Measurements from ENCODE around the gene STIL. TPM values are rescaled to one million over a fixed set of nuclear protein-coding genes. Genes with fewer than 3 reads are reported as not detected.

The STIL gene
- total and polyA plus RNA-seq, 4 donors: 0.26 to 20.5 (median 0.75) TPM

- 33% methylated on average over 9 of the region's 9 CpGs for WGBS
- Histone ChIP-seq H3K27me3 (ENCODE audit: control insufficient read depth in 4 of 4, insufficient read depth in 4 of 4, low read length in 3 of 4) (peaks cover 0 to 16% (median 6%) of the 10 kb centered on the region in 4 donors), H3K4me3 (ENCODE audit: low read depth in 1 of 3, low read length in 3 of 3) (no peak overlapping the region), H3K9me3 (ENCODE audit: control insufficient read depth in 4 of 4, low read length in 3 of 4) (no peaks in the 10 kb centered on the region), H3K9ac (ENCODE audit: low read depth in 1 of 2, low read length in 2 of 2) (no peak overlapping the region), H3K27ac (ENCODE audit: low read depth in 1 of 2, low read length in 2 of 2) (no peak overlapping the region), H3K36me3 (ENCODE audit: control insufficient read depth in 4 of 4, insufficient read depth in 3 of 4, low read depth in 1 of 4, low read length in 3 of 4) (no peaks in the 10 kb centered on the region), H3K4me1 (ENCODE audit: control insufficient read depth in 4 of 4, insufficient read depth in 4 of 4, low read length in 3 of 4) (peaks cover 0 to 6% (median 4%) of the 10 kb centered on the region in 4 donors)
- no peak for TF ChIP-seq MAX (IDR thresholded peaks at IDR 0.05)
- TF ChIP-seq ZBTB33 (IDR thresholded peaks at IDR 0.05): no peak
- TF ChIP-seq GABPA (IDR thresholded peaks at IDR 0.05 in 1 of 2, conservative IDR thresholded peaks at IDR 0.05 in 1 of 2): no peak
- no peak for TF ChIP-seq JUND (IDR thresholded peaks at IDR 0.05)
- TF ChIP-seq SP1 (IDR thresholded peaks at IDR 0.05): no peak
- no peak for TF ChIP-seq ATF3 (IDR thresholded peaks at IDR 0.05)
- no peak for TF ChIP-seq EGR1 (IDR thresholded peaks at IDR 0.05; ENCODE audit: low read depth in 2 of 2)
- TF ChIP-seq RAD21 (IDR thresholded peaks at IDR 0.05): no peak
- TF ChIP-seq TAF1 (conservative IDR thresholded peaks at IDR 0.05): no peak
- TF ChIP-seq HNF4A (conservative IDR thresholded peaks at IDR 0.05): no peak
- DNase-seq (ENCODE audit: low spot score): peak; percentile 32
Measured at GRCh38 chr1:47223921-47224675, 89.8 kb downstream of the STIL start.

GRCh38 chr1:47223174-47223920, 90.6 kb downstream of the STIL start:
- H3K4me1 ChIP-seq (ENCODE audit: control insufficient read depth in 4 of 4, insufficient read depth in 4 of 4, low read length in 3 of 4): peaks cover 0 to 6% (median 4%) of the 10 kb centered on the region in 4 donors
- H3K4me3 ChIP-seq (ENCODE audit: low read depth in 1 of 3, low read length in 3 of 3): no peak overlapping the region
- DNase-seq (ENCODE audit: low spot score): peak; percentile 34
- peaks cover 0 to 10% (median 5%) of the 10 kb centered on the region in 4 donors for H3K27me3 ChIP-seq (ENCODE audit: control insufficient read depth in 4 of 4, insufficient read depth in 4 of 4, low read length in 3 of 4)
- H3K9me3 ChIP-seq (ENCODE audit: control insufficient read depth in 4 of 4, low read length in 3 of 4): no peaks in the 10 kb centered on the region
- H3K36me3 ChIP-seq (ENCODE audit: control insufficient read depth in 4 of 4, insufficient read depth in 3 of 4, low read depth in 1 of 4, low read length in 3 of 4): no peaks in the 10 kb centered on the region
- WGBS: 59% methylated on average over 10 of the region's 10 CpGs
- no peak for TF ChIP-seq YY1 (IDR thresholded peaks at IDR 0.05)
- no peak for TF ChIP-seq JUND (IDR thresholded peaks at IDR 0.05)
- no peak for TF ChIP-seq EGR1 (IDR thresholded peaks at IDR 0.05; ENCODE audit: low read depth in 2 of 2)
- TF ChIP-seq ZBTB33 (IDR thresholded peaks at IDR 0.05): no peak
- no peak overlapping the region for H3K27ac ChIP-seq (ENCODE audit: low read depth in 1 of 2, low read length in 2 of 2)
- no peak overlapping the region for H3K9ac ChIP-seq (ENCODE audit: low read depth in 1 of 2, low read length in 2 of 2)

Measured in liver (tissue), 9 donors.